H9 (cell line): ENCODE data around the gene PRR30. TPM values are rescaled to one million over a fixed set of nuclear protein-coding genes. Genes with fewer than 3 reads are reported as not detected.

Experiments
- DNase-seq: peaks from one replicate; pipeline ENCODE4 v3.0.0-alpha.2; 2017
- H2AFZ ChIP-seq: one replicate; pipeline ENCODE4 v1.6.1; 2013; ENCODE audit warnings: mild to moderate bottlenecking, low read length, control low read depth, moderate library complexity
- H2AK5ac ChIP-seq: 2 replicates; pipeline ENCODE4 v1.6.1; 2013; ENCODE audit warnings: low read length, control low read depth, mixed read lengths; ENCODE audit not compliant: insufficient read length
- H2BK120ac ChIP-seq: one replicate; pipeline ENCODE4 v1.6.1; 2013; ENCODE audit warnings: low read depth, mild to moderate bottlenecking, low read length, control low read depth, inconsistent platforms; ENCODE audit not compliant: poor library complexity, severe bottlenecking
- H2BK12ac ChIP-seq: 2 replicates; pipeline ENCODE4 v1.6.1; 2013; ENCODE audit warnings: low read length, control low read depth, mixed read lengths, low read depth; ENCODE audit not compliant: insufficient read length
- H2BK15ac ChIP-seq: 2 replicates; pipeline ENCODE4 v1.6.1; 2013; ENCODE audit warnings: low read depth, low read length, control low read depth
- H2BK20ac ChIP-seq: one replicate; pipeline ENCODE4 v1.6.1; 2013; ENCODE audit warnings: low read depth, mild to moderate bottlenecking, low read length, control low read depth, inconsistent platforms; ENCODE audit not compliant: poor library complexity, severe bottlenecking
- H2BK5ac ChIP-seq: 2 replicates; pipeline ENCODE4 v1.6.1; 2013; ENCODE audit warnings: low read length, control low read depth, mixed read lengths; ENCODE audit not compliant: insufficient read length
- H3K14ac ChIP-seq: 2 replicates; pipeline ENCODE4 v1.6.1; 2013; ENCODE audit warnings: low read length, control low read depth; ENCODE audit not compliant: insufficient read depth
- H3K18ac ChIP-seq: 2 replicates; pipeline ENCODE4 v1.6.1; 2013; ENCODE audit warnings: low read depth, mild to moderate bottlenecking, mixed read lengths, low read length, control low read depth; ENCODE audit not compliant: insufficient read length
- H3K23ac ChIP-seq: 2 replicates; pipeline ENCODE4 v1.6.1; 2013; ENCODE audit warnings: low read length, control low read depth, mixed read lengths, low read depth; ENCODE audit not compliant: insufficient read length
- H3K23me2 ChIP-seq: 2 replicates; pipeline ENCODE4 v1.6.1; 2013; ENCODE audit warnings: low read depth, mild to moderate bottlenecking, mixed read lengths, low read length, control low read depth; ENCODE audit not compliant: insufficient read length, poor library complexity, severe bottlenecking
- H3K27ac ChIP-seq: 2 replicates; pipeline ENCODE4 v1.5.1; 2013; ENCODE audit warnings: low read length, control low read depth, mixed read lengths, low read depth; ENCODE audit not compliant: insufficient read length
- H3K27me3 ChIP-seq: 2 replicates; pipeline ENCODE4 v1.6.1; 2013; ENCODE audit warnings: low read length, control low read depth, inconsistent platforms; ENCODE audit not compliant: insufficient read depth
- H3K4ac ChIP-seq: 2 replicates; pipeline ENCODE4 v1.6.1; 2013; ENCODE audit warnings: low read depth, mild to moderate bottlenecking, control low read depth, inconsistent platforms, low read length, moderate library complexity
- H3K4me1 ChIP-seq: 2 replicates; pipeline ENCODE4 v1.6.1; 2013; ENCODE audit warnings: low read length, control low read depth, inconsistent platforms; ENCODE audit not compliant: insufficient read depth
- H3K4me2 ChIP-seq: 2 replicates; pipeline ENCODE4 v1.6.1; 2013; ENCODE audit warnings: low read length, control low read depth, mixed read lengths; ENCODE audit not compliant: insufficient read length, insufficient read depth
- H3K56ac ChIP-seq: 2 replicates; pipeline ENCODE4 v1.6.1; 2013; ENCODE audit warnings: low read depth, mild to moderate bottlenecking, mixed read lengths, low read length, control low read depth; ENCODE audit not compliant: insufficient read length
- H3K79me1 ChIP-seq: 2 replicates; pipeline ENCODE4 v1.6.1; 2013; ENCODE audit warnings: low read depth, mild to moderate bottlenecking, moderate library complexity, low read length, control low read depth, inconsistent platforms; ENCODE audit not compliant: insufficient read depth, poor library complexity, severe bottlenecking
- H3K79me2 ChIP-seq: 2 replicates; pipeline ENCODE4 v1.6.1; 2013; ENCODE audit warnings: low read length, control low read depth, inconsistent platforms; ENCODE audit not compliant: insufficient read depth
- H3K9ac ChIP-seq: 2 replicates; pipeline ENCODE4 v1.6.1; 2013; ENCODE audit warnings: low read length, control low read depth, mixed read lengths; ENCODE audit not compliant: insufficient read length; ENCODE audit errors: extremely low read depth
- H3K9me3 ChIP-seq: one replicate; pipeline ENCODE4 v1.6.1; 2013; ENCODE audit warnings: low read depth, low read length, inconsistent platforms; ENCODE audit not compliant: control insufficient read depth
- H3T11ph ChIP-seq: one replicate; pipeline ENCODE4 v1.6.1; 2013; ENCODE audit warnings: mild to moderate bottlenecking, low read length, control low read depth, inconsistent platforms
- H4K20me1 ChIP-seq: one replicate; pipeline ENCODE4 v1.6.1; 2013; ENCODE audit not compliant: control insufficient read depth, insufficient read length, insufficient read depth
- H4K5ac ChIP-seq: 2 replicates; pipeline ENCODE4 v1.6.1; 2013; ENCODE audit warnings: low read depth, mild to moderate bottlenecking, mixed read lengths, low read length, control low read depth; ENCODE audit not compliant: insufficient read length
- H4K8ac ChIP-seq: replicated peaks from 2 replicates; pipeline ENCODE4 v1.6.1; 2013; ENCODE audit warnings: low read length, control low read depth, mixed read lengths, low read depth; ENCODE audit not compliant: insufficient read length
- H4K91ac ChIP-seq: 2 replicates; pipeline ENCODE4 v1.6.1; 2013; ENCODE audit warnings: low read depth, mild to moderate bottlenecking, moderate library complexity, mixed read lengths, low read length, control low read depth; ENCODE audit not compliant: insufficient read length
- H3K27ac Mint-ChIP-seq, 3 experiments: 2 replicates in 2 of 3; 3 replicates in 1 of 3; pipeline ENCODE4 v1.8.0; 2020 to 2021; ENCODE audit warnings: mixed read lengths in 3 of 3, mild to moderate bottlenecking in 1 of 3, moderate library complexity in 1 of 3
- H3K27me3 Mint-ChIP-seq: 2 replicates; pipeline ENCODE4 v1.8.0; 2021; ENCODE audit warnings: low read depth, mild to moderate bottlenecking, moderate library complexity, mixed read lengths
- H3K36me3 Mint-ChIP-seq, 3 experiments: 2 replicates in 2 of 3; 3 replicates in 1 of 3; pipeline ENCODE4 v1.8.0; 2020 to 2021; ENCODE audit warnings: low read depth in 3 of 3, mixed read lengths in 3 of 3; ENCODE audit not compliant: insufficient read depth in 1 of 3
- H3K4me1 Mint-ChIP-seq, 2 experiments: 2 replicates each; pipeline ENCODE4 v1.8.0; 2020; ENCODE audit warnings: mixed read lengths in 2 of 2
- H3K4me3 Mint-ChIP-seq, 2 experiments: 2 replicates in 1 of 2; 3 replicates in 1 of 2; pipeline ENCODE4 v1.8.0; 2020 to 2021; ENCODE audit warnings: mild to moderate bottlenecking in 2 of 2, mixed read lengths in 2 of 2, moderate library complexity in 1 of 2
- H3K9me3 Mint-ChIP-seq, 2 experiments: 2 replicates in 1 of 2; 3 replicates in 1 of 2; pipeline ENCODE4 v1.8.0; 2020; ENCODE audit warnings: mild to moderate bottlenecking in 2 of 2, mixed read lengths in 2 of 2, moderate library complexity in 1 of 2
- CTCF ChIP-seq: fragments of 200-600 bp; sonication (generic); conservative IDR thresholded peaks from 3 replicates; pipeline ENCODE4 v1.8.0; 2021; ENCODE audit warnings: antibody characterized with exemption, mild to moderate bottlenecking
- WGBS: extraction: QIAGEN DNeasy Blood & Tissue Kit; methylation state at CpG from one replicate; pipeline ENCODE4 v1.1.7; 2013; ENCODE audit warnings: missing lambda C conversion rate, low lambda C conversion rate, mixed read lengths; ENCODE audit not compliant: insufficient read length; ENCODE audit errors: extremely low coverage; 5-methylcytosine and 5-hydroxymethylcytosine counted together
- total RNA-seq: library from RNA; stranded (reverse); gene quantifications from 2 replicates; pipeline ENCODE4 v1.2.1, GENCODE V29; 2021

PRR30 gene
- total RNA-seq, 1 experiment from 2014 or later: not detected

DNA sequence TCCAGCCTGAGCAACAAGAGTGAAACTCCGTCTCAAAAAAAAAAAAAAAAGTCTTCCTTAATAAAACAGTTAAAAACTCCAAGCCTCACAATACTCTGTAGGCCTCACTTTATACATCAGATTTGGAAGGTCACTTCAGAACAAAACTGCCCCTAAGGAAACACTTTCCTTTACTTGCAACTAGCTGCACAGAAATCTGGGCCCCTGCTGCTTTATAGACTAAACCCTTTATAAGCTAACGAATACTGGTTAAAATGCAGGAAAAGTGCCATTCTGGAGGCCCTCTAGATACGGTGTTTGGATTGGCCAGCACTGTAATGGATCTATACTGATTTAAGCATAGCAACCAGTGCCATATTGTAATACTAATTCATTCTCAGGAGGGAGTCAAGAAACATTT, 14.1 kb downstream of the PRR30 start:
- no peak overlapping the region for H3T11ph ChIP-seq
- H4K20me1 ChIP-seq: peaks cover 2% of the 10 kb centered on the region
- peaks cover 0 to 8% (median 2%) of the 10 kb centered on the region in 3 experiments; a peak in 4 of 7 replicates for H3K36me3 Mint-ChIP-seq
- H3K4me1 Mint-ChIP-seq: peaks cover 7 to 12% of the 10 kb centered on the region in 2 experiments
- H2BK12ac ChIP-seq: no peak overlapping the region
- no peak overlapping the region for H2AK5ac ChIP-seq
- no peak overlapping the region for H4K8ac ChIP-seq
- peaks cover 7% of the 10 kb centered on the region; the same call in 1 of the 2 replicates for H3K27me3 ChIP-seq
- no peak overlapping the region for H3K4me2 ChIP-seq
- H4K5ac ChIP-seq: no peak overlapping the region
- no peak overlapping the region for H2AFZ ChIP-seq
- no peak overlapping the region for H3K4ac ChIP-seq
- no peak overlapping the region for H3K27ac Mint-ChIP-seq
- H3K9me3 Mint-ChIP-seq: no peaks in the 10 kb centered on the region
- H4K91ac ChIP-seq: no peak overlapping the region
- no peak for DNase-seq
- H3K23ac ChIP-seq: no peak overlapping the region
- H2BK20ac ChIP-seq: no peak overlapping the region
- TF ChIP-seq CTCF: no peak
- no peak overlapping the region for H2BK120ac ChIP-seq
- H2BK15ac ChIP-seq: no peak overlapping the region
- H3K23me2 ChIP-seq: peaks cover 4% of the 10 kb centered on the region
- H3K4me1 ChIP-seq: no peaks in the 10 kb centered on the region; the same call in 1 of the 2 replicates
- H3K14ac ChIP-seq: no peak overlapping the region
- H3K9ac ChIP-seq: no peak overlapping the region
- H3K27ac ChIP-seq: no peak overlapping the region
- no peak overlapping the region for H2BK5ac ChIP-seq
- WGBS: no CpG with 5 or more reads among the region's 3 CpGs
- no peaks in the 10 kb centered on the region for H3K79me1 ChIP-seq
- no peak overlapping the region for H3K18ac ChIP-seq
- peaks cover 40% of the 10 kb centered on the region for H3K27me3 Mint-ChIP-seq
- no peak overlapping the region for H3K56ac ChIP-seq
- H3K79me2 ChIP-seq: no peaks in the 10 kb centered on the region
- no peaks in the 10 kb centered on the region for H3K9me3 ChIP-seq
- 0 out of 5 replicates have a peak overlapping the region, but pooled peaks of 1 of the 2 experiments have one; percentile 17 for H3K4me3 Mint-ChIP-seq
